ENCODE results near the gene SAA4.

SAA4 gene, protein sequence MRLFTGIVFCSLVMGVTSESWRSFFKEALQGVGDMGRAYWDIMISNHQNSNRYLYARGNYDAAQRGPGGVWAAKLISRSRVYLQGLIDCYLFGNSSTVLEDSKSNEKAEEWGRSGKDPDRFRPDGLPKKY

DNA sequence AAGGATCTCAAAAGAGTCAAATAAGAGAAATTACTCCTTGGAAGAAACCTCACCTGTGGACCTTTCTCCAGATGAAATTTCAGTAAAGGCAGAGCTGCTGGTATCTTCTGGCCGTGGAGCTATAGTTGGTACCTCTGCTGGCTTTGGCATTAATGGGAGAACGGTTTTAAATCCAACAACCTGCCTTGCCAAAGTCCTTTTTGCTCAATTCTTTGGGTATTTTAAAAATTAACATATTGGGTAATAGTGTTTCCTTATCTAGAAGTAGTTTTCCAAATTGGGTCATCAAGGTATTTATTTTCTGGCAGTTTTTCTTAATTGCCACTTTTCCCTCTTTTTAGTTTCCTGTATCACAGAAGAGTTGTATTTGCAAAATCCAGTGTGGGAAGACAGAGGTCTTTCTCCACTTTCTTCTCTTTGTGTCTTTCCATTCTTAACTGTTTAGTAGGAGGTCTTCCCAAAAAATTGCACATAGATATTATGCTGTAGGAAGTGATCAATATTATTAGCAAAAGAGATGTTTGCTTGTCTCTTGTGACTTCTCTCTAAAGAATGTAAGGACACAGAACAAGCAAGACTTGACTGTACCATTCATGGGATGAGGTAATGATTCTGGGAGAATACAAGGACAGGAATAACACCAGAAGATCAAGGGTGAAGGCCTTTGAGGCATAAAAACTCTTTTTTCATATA, at the start of gene SAA4:
TSS of gene SAA4 (minus strand) at position 139 of the 693 bp plus-strand sequence. CDS start 876 bp downstream, outside the sequence.
- no peak for DNase-seq (ENCODE audit: low read depth)
- TF ChIP-seq, protein P1, sequence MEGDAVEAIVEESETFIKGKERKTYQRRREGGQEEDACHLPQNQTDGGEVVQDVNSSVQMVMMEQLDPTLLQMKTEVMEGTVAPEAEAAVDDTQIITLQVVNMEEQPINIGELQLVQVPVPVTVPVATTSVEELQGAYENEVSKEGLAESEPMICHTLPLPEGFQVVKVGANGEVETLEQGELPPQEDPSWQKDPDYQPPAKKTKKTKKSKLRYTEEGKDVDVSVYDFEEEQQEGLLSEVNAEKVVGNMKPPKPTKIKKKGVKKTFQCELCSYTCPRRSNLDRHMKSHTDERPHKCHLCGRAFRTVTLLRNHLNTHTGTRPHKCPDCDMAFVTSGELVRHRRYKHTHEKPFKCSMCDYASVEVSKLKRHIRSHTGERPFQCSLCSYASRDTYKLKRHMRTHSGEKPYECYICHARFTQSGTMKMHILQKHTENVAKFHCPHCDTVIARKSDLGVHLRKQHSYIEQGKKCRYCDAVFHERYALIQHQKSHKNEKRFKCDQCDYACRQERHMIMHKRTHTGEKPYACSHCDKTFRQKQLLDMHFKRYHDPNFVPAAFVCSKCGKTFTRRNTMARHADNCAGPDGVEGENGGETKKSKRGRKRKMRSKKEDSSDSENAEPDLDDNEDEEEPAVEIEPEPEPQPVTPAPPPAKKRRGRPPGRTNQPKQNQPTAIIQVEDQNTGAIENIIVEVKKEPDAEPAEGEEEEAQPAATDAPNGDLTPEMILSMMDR (conservative IDR thresholded peaks at IDR 0.05; ENCODE audit: low read depth, low read length) = no peak
- H3K4me3 ChIP-seq (ENCODE audit: low read depth, low read length) = no peak within 1 kb of the TSS

DNA sequence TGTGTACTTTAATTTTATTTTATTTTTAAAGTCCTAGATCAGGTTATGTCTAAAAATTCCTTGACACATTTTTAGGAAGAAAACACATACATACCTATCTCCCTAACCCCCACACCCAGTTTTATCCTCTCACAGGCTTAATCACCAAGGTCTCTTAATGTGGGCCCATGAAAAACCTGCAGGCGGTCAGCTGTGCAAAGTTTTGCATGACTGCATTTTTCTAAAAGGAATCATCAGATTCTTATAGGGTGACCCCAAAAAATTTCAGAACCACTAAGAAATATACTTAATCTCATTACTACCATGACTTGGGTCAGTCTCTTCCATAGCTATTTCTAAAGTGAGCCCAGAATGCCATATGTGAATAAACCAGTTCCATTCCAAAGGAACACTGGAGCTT, 49.2 kb upstream of the SAA4 start:
- TF ChIP-seq, protein P1 (conservative IDR thresholded peaks at IDR 0.05; ENCODE audit: low read depth, low read length) = no peak
- no peak for DNase-seq (ENCODE audit: low read depth)
- H3K4me3 ChIP-seq (ENCODE audit: low read depth, low read length) = no peak overlapping the region

DNA sequence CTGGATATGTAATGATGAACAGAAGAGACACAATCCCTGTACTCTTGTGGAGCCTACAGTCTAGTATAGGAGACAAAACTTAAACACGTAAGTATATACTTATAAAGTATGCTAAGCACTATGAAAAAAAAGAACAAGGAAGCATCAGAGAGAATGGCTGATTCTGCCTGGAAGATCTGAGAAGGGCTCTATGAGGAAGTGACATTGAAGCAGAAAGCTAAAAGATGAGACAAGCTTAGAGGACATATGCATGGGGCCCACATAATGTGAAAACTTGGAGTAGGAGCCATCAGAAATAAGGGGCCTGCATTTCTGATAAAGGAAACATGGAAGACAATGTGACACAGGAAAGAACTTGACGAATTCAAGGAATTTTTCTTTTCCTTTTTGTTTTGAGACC, 46.0 kb upstream of the SAA4 start:
- no peak overlapping the region for H3K4me3 ChIP-seq (ENCODE audit: low read depth, low read length)
- DNase-seq (ENCODE audit: low read depth) = no peak
- TF ChIP-seq, protein P1 (conservative IDR thresholded peaks at IDR 0.05; ENCODE audit: low read depth, low read length) = no peak

DNA sequence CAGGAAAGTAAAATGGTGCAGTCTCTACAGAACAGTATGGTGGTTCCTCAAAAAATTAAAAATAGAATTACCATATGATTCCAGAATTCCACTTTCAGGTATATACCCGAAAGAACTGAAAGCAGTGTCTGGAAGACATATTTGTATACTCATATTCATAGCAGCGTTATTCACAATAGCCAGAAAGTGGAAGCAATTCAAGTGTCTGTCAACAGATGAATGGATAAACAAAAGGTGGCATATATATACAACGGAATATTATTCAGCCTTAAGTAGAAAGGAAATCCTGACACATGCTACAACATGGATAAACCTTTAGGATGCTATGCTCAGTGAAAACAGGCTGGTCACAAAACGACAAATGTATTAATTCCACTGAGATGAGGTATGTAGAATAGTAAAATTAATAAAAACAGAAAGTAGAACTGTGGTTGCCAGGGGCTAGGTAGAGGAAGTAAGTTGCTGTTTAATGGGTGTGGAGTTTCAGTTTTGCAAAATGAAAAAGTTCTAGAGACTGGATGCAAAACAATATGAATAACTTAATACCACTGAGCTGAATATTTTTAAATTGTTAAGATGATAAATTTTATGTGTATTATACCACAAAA, 43.9 kb upstream of the SAA4 start:
- no peak overlapping the region for H3K4me3 ChIP-seq (ENCODE audit: low read depth, low read length)
- DNase-seq (ENCODE audit: low read depth) = no peak
- TF ChIP-seq, protein P1 (conservative IDR thresholded peaks at IDR 0.05; ENCODE audit: low read depth, low read length) = no peak

DNA sequence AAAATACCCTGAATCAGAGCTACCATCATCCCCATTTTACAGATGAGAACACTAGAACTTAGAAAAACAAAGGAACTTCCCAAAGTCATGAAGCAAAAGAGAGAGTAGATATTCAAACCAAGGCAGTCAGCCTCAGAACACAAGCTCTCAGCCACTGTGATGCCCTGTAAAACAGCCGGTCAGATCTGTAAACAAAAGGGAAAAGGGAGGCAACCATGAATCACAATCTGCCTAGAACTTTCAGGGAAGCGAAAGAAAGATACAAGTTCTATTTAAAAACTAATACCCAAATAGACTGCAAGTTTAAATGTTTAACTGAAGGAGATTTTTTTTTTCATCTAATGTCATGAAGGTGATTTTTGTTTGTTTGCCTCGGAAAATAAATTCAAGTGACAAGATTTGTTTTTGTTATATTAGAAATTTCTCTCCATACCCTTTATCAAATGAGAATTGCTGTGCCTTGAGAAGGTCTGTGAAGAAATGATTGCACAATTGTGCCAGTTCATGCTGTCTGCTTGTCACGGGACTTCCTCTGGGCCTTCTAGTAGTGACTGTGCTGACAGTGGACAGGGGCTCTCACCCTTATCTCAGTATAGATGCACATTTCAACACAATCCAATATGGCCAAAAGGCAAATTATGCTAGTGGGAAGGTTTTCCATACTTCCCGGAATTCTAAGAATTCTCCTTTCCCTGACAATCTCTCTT, 41.1 kb upstream of the SAA4 start:
- H3K4me3 ChIP-seq (ENCODE audit: low read depth, low read length) = no peak overlapping the region
- DNase-seq (ENCODE audit: low read depth) = peak; percentile 7
- TF ChIP-seq, protein P1 (conservative IDR thresholded peaks at IDR 0.05; ENCODE audit: low read depth, low read length) = no peak

DNA sequence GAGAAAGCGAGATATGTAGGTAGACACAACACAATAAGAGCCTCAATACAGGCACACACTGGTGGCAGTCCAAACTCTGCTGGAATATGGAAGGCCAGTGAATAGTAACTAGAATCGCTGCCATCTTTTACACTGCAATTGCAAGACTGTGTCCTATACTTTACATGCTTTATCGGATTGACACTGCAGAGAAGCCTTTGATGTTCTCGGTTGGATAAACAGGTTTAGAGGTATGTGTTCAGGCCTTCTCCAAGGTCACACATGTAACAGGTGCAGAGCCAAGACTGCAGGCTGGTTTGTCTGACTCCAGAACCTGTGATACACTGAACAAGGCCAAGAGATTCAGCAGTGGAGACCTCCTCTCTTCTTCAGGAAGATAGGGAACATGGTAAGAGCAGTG, 34.6 kb upstream of the SAA4 start:
- H3K4me3 ChIP-seq (ENCODE audit: low read depth, low read length) = no peak overlapping the region
- TF ChIP-seq, protein P1 (conservative IDR thresholded peaks at IDR 0.05; ENCODE audit: low read depth, low read length) = no peak
- DNase-seq (ENCODE audit: low read depth) = no peak

All from choroid plexus epithelial cell (primary cell).